Measurements from ENCODE around the gene PIK3R5.

PIK3R5 gene

GRCh38 chr17:8851600-8851999 is 113.9 kb downstream of the PIK3R5 start:
- DNase-seq: no peak

- DNase-seq: no peak
These were observed 116.0 kb downstream of the PIK3R5 start for GRCh38 chr17:8849311-8850041.

- DNase-seq: no peak
These were observed 117.6 kb downstream of the PIK3R5 start for GRCh38 chr17:8847891-8848290.

GRCh38 chr17:8846768-8847211 is 118.7 kb downstream of the PIK3R5 start:
- peak; percentile 44 for DNase-seq

GRCh38 chr17:8844229-8845218 is 121.0 kb downstream of the PIK3R5 start:
- DNase-seq: no peak

GRCh38 chr17:8843344-8843743 is 122.2 kb downstream of the PIK3R5 start:
- DNase-seq: no peak

- no peak for DNase-seq
These were observed 123.7 kb downstream of the PIK3R5 start for GRCh38 chr17:8841844-8842243.

- DNase-seq: no peak
These were observed 126.0 kb downstream of the PIK3R5 start for GRCh38 chr17:8839410-8839935.

GRCh38 chr17:8838551-8839095 is 126.9 kb downstream of the PIK3R5 start:
- no peak for DNase-seq

GRCh38 chr17:8837563-8838075 is 127.9 kb downstream of the PIK3R5 start:
- no peak for DNase-seq

- DNase-seq: no peak
These were observed 128.5 kb downstream of the PIK3R5 start for GRCh38 chr17:8836821-8837562.

GRCh38 chr17:8835631-8836364 is 129.7 kb downstream of the PIK3R5 start:
- DNase-seq: no peak

- DNase-seq: no peak
These were observed 130.4 kb downstream of the PIK3R5 start for GRCh38 chr17:8835106-8835505.

GRCh38 chr17:8832711-8833352 is 132.7 kb downstream of the PIK3R5 start:
- DNase-seq: peak; percentile 30

- DNase-seq: no peak
These were observed 134.2 kb downstream of the PIK3R5 start for GRCh38 chr17:8831234-8831849.

- no peak for DNase-seq
These were observed 135.4 kb downstream of the PIK3R5 start for GRCh38 chr17:8830141-8830540.

- no peak for DNase-seq
These were observed 136.2 kb downstream of the PIK3R5 start for GRCh38 chr17:8829036-8829941.

Data from inflammatory macrophage treated with lipopolysaccharide for 4 hours (primary cell).